Measurements from ENCODE around the gene PCDH18.
"Not testable (repeated sequence)": the region's sequence is repeated elsewhere in the genome, so short reads cannot be mapped to it uniquely, and the experiment has no call there.

PCDH18 gene

GRCh38 chr4:137519406-137519805, 12.9 kb downstream of the PCDH18 start:
- DNase-seq (ENCODE audit: low read depth), result no peak
- no peak for TF ChIP-seq CTCF (conservative IDR thresholded peaks at IDR 0.05; ENCODE audit: low read depth, low read length)
- no peak overlapping the region for H3K4me3 ChIP-seq (ENCODE audit: low read length)

GRCh38 chr4:137517323-137517722, 15.0 kb downstream of the PCDH18 start:
- DNase-seq (ENCODE audit: low read depth); H3K4me3 ChIP-seq (ENCODE audit: low read length): not testable (repeated sequence)

DNA sequence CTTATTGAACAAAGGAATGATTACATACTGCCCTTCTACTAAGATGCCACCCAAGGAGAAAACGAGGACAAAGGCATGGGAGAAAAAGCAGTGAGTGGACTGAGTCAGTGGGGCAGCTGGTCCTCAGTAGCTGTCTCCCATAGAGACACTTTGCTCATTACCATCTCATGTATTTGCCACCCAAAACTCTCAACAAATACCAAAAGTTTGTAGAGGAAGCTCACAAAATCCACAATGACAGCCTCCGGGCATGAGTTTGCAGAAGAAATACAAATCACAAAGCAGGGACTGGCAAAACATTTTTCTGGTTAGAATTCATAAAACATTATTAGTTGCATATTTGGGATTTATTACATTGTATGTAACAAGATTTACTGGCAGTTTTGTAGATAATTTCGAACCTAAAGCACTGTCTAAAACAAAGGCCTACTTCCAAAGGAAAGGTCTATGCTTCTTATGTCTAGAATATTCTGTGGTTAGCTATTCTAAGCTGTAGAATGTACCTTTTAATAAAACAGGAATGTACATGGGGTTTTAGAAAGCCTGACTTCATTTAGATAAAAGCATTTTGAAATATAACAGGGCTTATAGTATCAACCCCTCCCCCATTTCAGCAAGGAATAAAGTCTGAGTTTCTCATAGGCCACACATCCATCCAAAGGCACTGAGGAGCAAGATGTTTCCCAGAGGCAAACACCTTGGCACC, 17.7 kb downstream of the PCDH18 start:
- H3K4me3 ChIP-seq (ENCODE audit: low read length), result no peak overlapping the region
- no peak for TF ChIP-seq CTCF (conservative IDR thresholded peaks at IDR 0.05; ENCODE audit: low read depth, low read length)
- no peak for DNase-seq (ENCODE audit: low read depth)

DNA sequence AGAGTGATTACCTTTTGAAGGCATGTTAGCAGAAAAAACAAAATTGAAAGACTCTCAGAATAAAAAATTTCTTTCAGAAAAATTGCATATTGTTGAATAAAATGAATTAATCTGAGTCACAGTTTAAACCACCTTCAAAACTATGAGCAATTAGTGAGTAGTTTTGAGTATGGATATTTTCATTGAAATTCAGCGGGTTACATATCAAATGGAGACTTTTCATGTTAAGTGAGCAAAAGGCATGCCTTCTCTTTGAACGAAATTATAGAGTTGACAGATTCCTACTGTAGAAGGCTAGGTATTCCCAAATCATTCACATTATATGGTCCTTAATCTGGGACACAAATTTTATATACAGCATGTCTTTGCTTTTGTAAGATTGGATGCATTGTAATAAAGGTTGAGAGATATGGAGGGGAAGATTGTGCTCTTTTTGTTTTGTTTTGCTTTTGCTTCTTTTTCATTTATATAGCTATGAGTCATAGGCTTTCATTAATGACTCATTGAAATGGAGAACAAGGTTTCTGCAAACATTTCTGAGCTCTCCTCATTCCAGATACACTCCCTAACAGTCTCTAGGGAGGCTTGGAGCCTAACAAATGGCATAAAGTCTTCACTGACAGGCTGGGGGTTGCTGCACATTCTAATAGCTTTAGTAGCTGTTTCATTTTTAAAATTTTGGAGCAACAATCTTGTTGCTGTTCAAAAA, 21.6 kb downstream of the PCDH18 start:
- peak; percentile 76 for DNase-seq (ENCODE audit: low read depth)
- no peak for TF ChIP-seq CTCF (conservative IDR thresholded peaks at IDR 0.05; ENCODE audit: low read depth, low read length)
- no peak overlapping the region for H3K4me3 ChIP-seq (ENCODE audit: low read length)

DNA sequence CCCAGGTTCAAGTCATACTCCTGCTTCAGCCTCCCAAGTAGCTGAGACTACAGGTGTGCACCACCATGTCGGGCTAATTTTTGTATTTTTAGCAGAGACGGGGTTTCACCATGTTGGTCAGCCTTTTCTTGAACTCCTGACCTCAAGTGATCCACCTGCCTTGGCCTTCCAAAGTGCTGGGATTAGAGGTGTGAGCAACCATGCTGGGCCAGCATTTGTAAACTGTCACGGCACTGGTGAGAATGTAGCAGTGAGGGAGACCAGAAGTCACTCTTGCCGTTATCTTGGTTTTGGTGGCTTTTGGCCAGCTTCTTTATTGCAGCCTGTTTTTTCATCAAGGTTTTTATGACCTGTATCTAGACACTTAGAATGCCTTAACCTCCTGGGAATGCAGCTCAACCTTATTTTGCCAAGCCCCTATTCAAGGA, 22.4 kb downstream of the PCDH18 start:
- no peak overlapping the region for H3K4me3 ChIP-seq (ENCODE audit: low read length)
- no peak for DNase-seq (ENCODE audit: low read depth)
- no peak for TF ChIP-seq CTCF (conservative IDR thresholded peaks at IDR 0.05; ENCODE audit: low read depth, low read length)

GRCh38 chr4:137502339-137503129, 29.8 kb downstream of the PCDH18 start:
- no peak overlapping the region for H3K4me3 ChIP-seq (ENCODE audit: low read length)
- no peak for DNase-seq (ENCODE audit: low read depth)
- no peak for TF ChIP-seq CTCF (conservative IDR thresholded peaks at IDR 0.05; ENCODE audit: low read depth, low read length)

- DNase-seq (ENCODE audit: low read depth); H3K4me3 ChIP-seq (ENCODE audit: low read length): not testable (repeated sequence)
These were observed 36.0 kb downstream of the PCDH18 start for GRCh38 chr4:137496267-137496666.

All from retinal pigment epithelial cell (primary cell).